Measurements from ENCODE around the gene TEX101.

GRCh38 chr19:43437712-43438111, 23.0 kb downstream of the TEX101 start:
- TF ChIP-seq CTCF (IDR thresholded peaks at IDR 0.05; ENCODE audit: low read depth, low read length, poor library complexity, severe bottlenecking) = no peak
- no peak for TF ChIP-seq EZH2phosphoT487 (IDR thresholded peaks at IDR 0.05; ENCODE audit: borderline replicate concordance, low read length)

Data from DOHH2 (cell line).